Endothelial cell of umbilical vein (primary cell): ENCODE measurements around the gene TOP3A.

Experiments
- MYC ChIP-seq: IDR thresholded peaks from one replicate; pipeline ENCODE4 v1.6.1; 2011; ENCODE audit warnings: mild to moderate bottlenecking, low read depth, low read length
- TF ChIP-seq, protein P1 (sequence below), 2 donors: IDR thresholded peaks; 1 replicate in 1 of 2; 2 replicates in 1 of 2; pipeline ENCODE4 v1.5.1; 2011; ENCODE audit warnings: low read length in 2 of 2, mild to moderate bottlenecking in 2 of 2, moderate library complexity in 2 of 2, control low read depth in 1 of 2, inconsistent platforms in 1 of 2, low read depth in 1 of 2; ENCODE audit not compliant: insufficient read depth in 1 of 2; ENCODE audit errors: extremely low read depth in 1 of 2

DNA sequence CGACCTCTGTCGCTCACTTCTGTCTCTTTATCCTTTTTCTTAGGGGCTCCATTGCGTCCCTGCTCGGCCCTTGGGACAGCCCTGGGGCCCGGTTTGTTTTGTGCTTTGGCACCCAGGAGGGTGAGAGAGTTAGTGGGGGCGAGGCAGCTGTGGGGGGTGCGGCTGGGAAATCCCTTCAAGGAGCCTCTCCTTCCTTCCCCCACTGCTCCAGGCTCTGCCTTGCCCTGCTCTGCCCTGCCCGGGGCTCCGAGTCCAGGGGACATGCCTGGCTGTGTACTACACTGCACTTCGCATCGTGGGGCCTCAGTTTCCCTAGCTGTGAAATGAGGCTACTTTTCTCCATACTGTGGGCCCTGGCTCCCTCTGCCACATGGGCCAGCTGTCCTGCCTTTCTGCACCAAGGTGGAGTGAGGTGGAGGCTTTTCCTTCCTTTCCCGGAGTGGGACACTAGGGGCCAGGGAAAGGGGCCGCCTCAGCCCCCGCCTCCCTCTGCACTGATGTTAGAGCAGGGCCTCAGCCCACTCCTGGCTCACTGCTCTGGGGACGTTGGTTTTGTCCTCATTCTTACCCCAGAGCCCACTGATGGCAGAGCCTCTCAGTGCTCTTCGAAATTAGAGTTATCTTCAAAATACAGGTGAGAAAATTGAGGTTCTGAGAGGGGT is 88.4 kb downstream of the TOP3A start:
- no peak for TF ChIP-seq MYC
- TF ChIP-seq, protein P1, sequence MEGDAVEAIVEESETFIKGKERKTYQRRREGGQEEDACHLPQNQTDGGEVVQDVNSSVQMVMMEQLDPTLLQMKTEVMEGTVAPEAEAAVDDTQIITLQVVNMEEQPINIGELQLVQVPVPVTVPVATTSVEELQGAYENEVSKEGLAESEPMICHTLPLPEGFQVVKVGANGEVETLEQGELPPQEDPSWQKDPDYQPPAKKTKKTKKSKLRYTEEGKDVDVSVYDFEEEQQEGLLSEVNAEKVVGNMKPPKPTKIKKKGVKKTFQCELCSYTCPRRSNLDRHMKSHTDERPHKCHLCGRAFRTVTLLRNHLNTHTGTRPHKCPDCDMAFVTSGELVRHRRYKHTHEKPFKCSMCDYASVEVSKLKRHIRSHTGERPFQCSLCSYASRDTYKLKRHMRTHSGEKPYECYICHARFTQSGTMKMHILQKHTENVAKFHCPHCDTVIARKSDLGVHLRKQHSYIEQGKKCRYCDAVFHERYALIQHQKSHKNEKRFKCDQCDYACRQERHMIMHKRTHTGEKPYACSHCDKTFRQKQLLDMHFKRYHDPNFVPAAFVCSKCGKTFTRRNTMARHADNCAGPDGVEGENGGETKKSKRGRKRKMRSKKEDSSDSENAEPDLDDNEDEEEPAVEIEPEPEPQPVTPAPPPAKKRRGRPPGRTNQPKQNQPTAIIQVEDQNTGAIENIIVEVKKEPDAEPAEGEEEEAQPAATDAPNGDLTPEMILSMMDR (IDR thresholded peaks at IDR 0.05; ENCODE audit: extremely low read depth in 1 of 2, insufficient read depth in 1 of 2, low read depth in 1 of 2, low read length in 2 of 2): no peak
